Measurements from ENCODE around the gene MRPL20. TPM values are rescaled to one million over a fixed set of nuclear protein-coding genes. Genes with fewer than 3 reads are reported as not detected.
"Not testable (repeated sequence)": the region's sequence is repeated elsewhere in the genome, so short reads cannot be mapped to it uniquely, and the experiment has no call there.

MRPL20 gene
- total RNA-seq, 1 experiment from 2014 or later = 303 TPM

- DNase-seq (ENCODE audit: low read depth) = no peak
These were observed 30.2 kb upstream of the MRPL20 start for GRCh38 chr1:1437033-1437903.

GRCh38 chr1:1436630-1437032, 29.5 kb upstream of the MRPL20 start:
- DNase-seq (ENCODE audit: low read depth) = no peak

DNA sequence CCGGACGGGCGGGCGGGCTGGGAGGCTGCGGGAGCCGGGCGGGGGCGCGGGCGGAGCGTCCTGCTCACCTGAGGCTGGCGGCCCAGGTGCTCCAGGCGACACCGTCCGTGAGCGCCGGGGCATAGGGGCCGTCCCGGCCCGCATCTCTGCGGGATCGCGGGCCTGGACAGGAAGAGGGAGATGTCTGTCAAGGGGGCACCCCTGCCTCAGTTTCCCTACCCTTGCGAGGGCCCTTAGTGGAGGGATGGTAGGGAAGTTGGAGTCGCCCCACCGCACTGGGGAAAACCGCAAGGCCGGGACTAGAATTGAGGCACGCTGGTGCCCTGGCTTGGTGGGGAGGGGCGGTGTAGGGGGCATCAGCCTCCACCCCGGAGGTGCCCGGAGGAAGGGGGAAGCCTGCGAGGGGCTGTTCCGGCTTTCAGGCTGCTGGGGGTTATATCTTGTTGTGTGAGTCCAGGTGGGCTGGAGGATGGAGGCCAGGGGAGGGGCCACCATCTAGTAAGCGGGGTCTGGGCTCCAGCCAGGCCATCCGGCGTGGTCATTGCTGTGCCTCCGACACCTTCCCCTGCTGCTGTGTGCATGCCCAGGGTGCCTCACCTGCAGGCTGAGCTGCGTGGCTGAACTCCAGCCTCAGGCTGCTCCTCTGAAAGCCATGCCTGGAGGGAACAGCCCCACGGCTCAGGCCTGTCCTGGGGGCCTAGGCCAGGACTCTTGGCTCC, 29.0 kb upstream of the MRPL20 start:
- DNase-seq (ENCODE audit: low read depth) = no peak

- peak; percentile 80 for DNase-seq (ENCODE audit: low read depth)
These were observed 28.2 kb upstream of the MRPL20 start, which contains the start of gene VWA1 for GRCh38 chr1:1435106-1435903. VWA1 (plus strand) TSS chr1:1435690; CDS start chr1:1435749, 59 bp downstream.

GRCh38 chr1:1434824-1435105, 27.7 kb upstream of the MRPL20 start:
- no peak for DNase-seq (ENCODE audit: low read depth)

- DNase-seq (ENCODE audit: low read depth) = no peak
These were observed 27.2 kb upstream of the MRPL20 start for GRCh38 chr1:1434131-1434823.

DNA sequence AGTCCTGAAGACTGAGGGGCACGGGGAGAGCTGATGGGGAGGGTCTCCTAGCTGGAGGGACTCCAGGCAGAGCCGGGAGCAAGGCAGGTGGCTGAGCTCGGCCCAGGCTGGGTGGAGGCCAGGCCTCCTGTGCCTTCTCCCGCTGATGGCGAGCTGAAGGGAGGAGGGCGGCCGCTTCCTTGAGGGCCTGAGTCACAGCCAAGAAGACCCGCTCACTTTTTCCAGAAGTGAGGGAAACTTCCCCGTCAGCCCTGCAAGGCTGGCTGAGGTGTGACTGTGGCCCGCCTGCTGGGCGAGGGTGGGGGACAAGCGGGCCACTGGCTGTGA, 26.7 kb upstream of the MRPL20 start:
- peak; percentile 80 for DNase-seq (ENCODE audit: low read depth)

DNA sequence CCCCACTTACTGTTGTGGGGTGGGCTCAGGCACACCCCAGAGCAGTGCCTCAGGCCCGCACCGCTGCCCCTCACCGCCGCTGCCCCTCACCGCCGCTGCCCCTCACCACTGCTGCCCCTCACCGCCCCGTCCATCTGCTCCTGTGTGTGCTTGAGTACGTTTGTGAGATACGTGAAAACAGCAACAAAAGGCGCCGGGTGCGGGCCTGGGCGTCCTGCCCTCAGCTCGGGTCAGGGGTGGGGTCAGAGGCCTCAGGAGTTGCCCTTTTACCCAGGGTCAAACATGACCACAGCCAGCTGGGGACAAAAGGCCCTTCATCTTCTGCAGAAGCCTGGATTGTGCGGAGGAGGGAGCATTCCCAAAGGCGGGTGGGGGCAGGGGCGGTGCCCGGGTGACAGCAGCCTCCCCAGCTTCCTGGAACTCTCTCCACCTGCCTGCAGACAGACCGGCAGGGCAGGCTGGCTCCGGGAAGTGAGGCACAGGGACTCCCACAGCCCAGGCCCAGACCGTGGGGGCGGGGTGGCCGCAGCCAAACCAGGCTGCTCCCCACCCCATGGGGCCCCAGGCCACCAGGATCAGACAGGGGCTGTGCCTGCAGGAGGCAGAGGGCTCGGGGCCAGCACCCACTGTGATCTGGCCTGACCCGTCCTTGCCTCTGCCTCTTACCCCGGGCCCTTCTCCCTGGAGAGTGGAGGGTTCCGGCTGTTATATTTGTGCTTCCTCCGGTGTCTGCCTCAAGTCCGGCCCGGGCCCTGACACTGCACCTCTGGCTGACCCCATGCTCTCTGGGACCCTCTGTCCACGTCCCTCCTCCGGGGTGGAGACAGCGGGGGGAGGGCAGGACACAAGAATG, 26.1 kb upstream of the MRPL20 start:
- DNase-seq (ENCODE audit: low read depth) = peak; percentile 55

GRCh38 chr1:1432274-1432950, 25.3 kb upstream of the MRPL20 start:
- DNase-seq (ENCODE audit: low read depth) = no peak

- no peak for DNase-seq (ENCODE audit: low read depth)
These were observed 24.8 kb upstream of the MRPL20 start for GRCh38 chr1:1431845-1432273.

DNA sequence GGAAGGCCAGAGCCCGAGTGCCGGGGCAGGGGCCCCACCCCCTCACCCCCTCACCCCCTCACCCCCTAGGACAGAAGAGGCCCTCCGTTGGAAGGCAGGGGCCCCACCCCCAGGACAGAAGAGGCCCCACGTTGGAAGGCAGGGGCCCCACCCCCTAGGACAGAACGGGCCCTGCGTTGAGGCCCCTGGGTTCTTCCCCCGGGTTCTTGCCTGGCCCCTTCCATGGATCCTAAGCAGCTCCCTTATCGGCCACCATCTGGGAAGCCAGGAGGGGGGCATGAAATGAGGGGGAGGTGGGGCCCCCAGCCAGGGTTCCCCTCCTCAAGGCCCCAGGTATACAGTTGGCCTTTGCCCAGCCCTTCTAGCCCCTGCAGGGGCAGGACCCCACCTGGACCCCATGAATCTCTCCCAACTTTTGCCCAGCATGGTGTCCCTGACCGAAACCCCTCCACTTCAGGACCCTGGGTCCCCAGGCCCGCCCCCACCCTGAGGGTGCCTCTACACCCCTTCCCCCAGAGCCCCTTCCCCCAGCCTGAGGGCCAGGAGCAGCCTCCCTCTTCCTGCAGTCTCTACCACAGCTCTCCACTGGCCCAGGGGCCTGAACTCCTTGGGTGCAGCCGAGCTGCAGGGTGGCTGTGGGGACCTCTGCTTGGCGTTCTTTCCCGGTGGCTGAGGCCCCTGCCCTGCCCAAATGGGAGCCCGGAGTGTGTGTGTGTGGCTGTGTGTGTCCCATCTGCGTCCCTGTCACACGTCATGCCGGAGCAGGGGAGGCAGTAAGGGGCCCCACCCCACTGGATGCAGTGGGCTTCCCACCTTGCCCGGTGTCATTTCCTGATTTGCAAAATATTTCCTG, 24.1 kb upstream of the MRPL20 start:
- DNase-seq (ENCODE audit: low read depth) = no peak

GRCh38 chr1:1430114-1430982, 23.3 kb upstream of the MRPL20 start:
- DNase-seq (ENCODE audit: low read depth) = no peak

DNA sequence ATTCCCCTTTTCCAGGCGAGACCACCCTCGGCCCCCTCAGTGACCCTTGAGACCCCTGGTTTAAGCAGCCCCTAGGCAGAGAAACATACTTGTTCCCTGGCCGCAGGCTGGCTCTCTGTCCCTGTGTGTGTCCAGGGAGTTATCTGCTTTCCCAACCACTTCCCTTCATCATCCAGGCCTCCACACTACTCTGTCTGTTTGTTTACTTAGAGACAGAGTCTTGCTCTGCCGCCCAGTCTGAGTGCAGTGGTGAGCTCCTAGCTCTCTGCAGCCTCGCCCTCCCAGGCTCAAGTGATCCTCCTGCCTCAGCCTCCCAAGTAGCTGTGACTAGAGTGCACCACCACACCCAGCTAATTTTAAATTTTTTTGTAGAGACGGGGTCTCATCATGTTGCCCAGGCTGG, 22.6 kb upstream of the MRPL20 start:
- no peak for DNase-seq (ENCODE audit: low read depth)

- DNase-seq (ENCODE audit: low read depth) = not testable (repeated sequence)
These were observed 21.9 kb upstream of the MRPL20 start for GRCh38 chr1:1428967-1429366.

DNA sequence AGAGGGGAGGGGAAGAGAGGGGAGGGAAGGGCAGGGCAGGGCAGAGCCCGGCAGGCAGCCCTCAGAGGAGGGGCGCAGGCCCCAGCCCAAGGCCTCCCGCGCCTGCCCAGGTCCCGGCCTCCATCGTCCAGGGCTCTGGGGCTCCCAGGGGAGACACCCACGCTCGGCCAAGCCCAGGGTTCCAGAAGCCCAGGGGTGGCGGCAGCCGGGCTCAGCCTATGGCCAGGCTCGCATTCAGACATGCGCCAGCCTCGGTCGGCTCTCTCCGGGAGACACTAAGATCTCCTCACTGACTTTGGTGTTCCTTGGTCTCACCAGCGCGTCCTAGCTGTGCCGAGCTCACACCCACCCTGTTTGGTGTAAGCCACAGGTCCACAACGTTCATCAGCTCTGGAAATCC, 21.1 kb upstream of the MRPL20 start:
- DNase-seq (ENCODE audit: low read depth) = no peak

- no peak for DNase-seq (ENCODE audit: low read depth)
These were observed 20.7 kb upstream of the MRPL20 start for GRCh38 chr1:1427820-1428148.

GRCh38 chr1:1427106-1427819, 20.2 kb upstream of the MRPL20 start:
- DNase-seq (ENCODE audit: low read depth) = no peak
